HL-60 (cell line): ENCODE measurements around the gene OPHN1.

ENCODE experiments used
- POLR2AphosphoS5 ChIP-seq: IDR thresholded peaks from 2 replicates; pipeline ENCODE4 v1.6.1; 2012; ENCODE audit warnings: low read depth
- TF ChIP-seq, protein P1 (sequence below): IDR thresholded peaks from one replicate; pipeline ENCODE4 v1.5.1; 2011; ENCODE audit warnings: low read length, control low read depth, inconsistent platforms; ENCODE audit not compliant: insufficient read depth
- TF ChIP-seq, protein P2 (sequence below): IDR thresholded peaks from 2 replicates; pipeline ENCODE4 v1.6.1; 2012; ENCODE audit warnings: low read depth; ENCODE audit not compliant: insufficient replicate concordance

DNA sequence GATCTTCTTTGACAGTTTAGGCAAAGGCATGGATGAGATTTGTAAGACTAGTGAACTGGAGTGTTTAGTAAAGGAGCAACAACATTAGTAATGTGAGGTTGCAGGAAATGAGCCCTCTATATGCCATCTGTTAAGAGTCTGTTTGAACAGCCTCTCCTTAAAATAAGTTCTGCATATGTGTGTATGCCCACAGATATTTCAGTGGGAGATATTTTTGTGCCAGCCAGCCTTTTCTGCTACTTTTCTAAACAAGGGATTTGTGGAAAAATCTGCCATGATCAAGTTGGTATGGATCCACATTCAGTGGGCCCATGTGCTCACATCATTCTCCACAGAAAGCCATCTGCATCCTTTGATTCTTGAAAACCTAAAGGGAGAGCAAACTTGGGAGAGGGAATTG is 237.7 kb downstream of the OPHN1 start:
- TF ChIP-seq, protein P1, sequence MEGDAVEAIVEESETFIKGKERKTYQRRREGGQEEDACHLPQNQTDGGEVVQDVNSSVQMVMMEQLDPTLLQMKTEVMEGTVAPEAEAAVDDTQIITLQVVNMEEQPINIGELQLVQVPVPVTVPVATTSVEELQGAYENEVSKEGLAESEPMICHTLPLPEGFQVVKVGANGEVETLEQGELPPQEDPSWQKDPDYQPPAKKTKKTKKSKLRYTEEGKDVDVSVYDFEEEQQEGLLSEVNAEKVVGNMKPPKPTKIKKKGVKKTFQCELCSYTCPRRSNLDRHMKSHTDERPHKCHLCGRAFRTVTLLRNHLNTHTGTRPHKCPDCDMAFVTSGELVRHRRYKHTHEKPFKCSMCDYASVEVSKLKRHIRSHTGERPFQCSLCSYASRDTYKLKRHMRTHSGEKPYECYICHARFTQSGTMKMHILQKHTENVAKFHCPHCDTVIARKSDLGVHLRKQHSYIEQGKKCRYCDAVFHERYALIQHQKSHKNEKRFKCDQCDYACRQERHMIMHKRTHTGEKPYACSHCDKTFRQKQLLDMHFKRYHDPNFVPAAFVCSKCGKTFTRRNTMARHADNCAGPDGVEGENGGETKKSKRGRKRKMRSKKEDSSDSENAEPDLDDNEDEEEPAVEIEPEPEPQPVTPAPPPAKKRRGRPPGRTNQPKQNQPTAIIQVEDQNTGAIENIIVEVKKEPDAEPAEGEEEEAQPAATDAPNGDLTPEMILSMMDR: no peak
- no peak for TF ChIP-seq POLR2AphosphoS5
- TF ChIP-seq, protein P2, sequence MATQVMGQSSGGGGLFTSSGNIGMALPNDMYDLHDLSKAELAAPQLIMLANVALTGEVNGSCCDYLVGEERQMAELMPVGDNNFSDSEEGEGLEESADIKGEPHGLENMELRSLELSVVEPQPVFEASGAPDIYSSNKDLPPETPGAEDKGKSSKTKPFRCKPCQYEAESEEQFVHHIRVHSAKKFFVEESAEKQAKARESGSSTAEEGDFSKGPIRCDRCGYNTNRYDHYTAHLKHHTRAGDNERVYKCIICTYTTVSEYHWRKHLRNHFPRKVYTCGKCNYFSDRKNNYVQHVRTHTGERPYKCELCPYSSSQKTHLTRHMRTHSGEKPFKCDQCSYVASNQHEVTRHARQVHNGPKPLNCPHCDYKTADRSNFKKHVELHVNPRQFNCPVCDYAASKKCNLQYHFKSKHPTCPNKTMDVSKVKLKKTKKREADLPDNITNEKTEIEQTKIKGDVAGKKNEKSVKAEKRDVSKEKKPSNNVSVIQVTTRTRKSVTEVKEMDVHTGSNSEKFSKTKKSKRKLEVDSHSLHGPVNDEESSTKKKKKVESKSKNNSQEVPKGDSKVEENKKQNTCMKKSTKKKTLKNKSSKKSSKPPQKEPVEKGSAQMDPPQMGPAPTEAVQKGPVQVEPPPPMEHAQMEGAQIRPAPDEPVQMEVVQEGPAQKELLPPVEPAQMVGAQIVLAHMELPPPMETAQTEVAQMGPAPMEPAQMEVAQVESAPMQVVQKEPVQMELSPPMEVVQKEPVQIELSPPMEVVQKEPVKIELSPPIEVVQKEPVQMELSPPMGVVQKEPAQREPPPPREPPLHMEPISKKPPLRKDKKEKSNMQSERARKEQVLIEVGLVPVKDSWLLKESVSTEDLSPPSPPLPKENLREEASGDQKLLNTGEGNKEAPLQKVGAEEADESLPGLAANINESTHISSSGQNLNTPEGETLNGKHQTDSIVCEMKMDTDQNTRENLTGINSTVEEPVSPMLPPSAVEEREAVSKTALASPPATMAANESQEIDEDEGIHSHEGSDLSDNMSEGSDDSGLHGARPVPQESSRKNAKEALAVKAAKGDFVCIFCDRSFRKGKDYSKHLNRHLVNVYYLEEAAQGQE: no peak
